ENCODE data around the gene LPP.

DNA sequence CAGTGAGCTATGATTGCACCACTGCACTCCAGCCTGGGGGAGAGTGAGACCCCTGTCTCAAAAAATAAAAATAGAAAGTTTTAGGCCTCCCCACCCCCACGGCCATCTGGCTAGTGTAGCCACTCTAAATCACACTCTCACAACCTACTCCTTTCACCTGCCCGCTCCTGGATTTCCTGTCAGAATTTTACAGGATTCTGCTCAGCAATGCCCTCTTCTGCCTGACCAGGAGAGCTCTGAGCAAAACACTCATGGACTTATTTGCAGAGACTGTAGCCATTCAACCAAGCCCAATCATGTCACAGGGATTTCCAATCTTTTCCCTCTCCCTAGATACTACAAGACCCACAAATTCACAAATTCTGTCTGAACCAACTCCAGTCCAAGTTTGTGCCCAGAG is 775.2 kb downstream of the LPP start:
- TF ChIP-seq POLR2AphosphoS5 (IDR thresholded peaks at IDR 0.05; ENCODE audit: low read depth) (no peak), SPI1 (IDR thresholded peaks at IDR 0.05; ENCODE audit: borderline replicate concordance, low read depth) (no peak)
- TF ChIP-seq, protein P1, sequence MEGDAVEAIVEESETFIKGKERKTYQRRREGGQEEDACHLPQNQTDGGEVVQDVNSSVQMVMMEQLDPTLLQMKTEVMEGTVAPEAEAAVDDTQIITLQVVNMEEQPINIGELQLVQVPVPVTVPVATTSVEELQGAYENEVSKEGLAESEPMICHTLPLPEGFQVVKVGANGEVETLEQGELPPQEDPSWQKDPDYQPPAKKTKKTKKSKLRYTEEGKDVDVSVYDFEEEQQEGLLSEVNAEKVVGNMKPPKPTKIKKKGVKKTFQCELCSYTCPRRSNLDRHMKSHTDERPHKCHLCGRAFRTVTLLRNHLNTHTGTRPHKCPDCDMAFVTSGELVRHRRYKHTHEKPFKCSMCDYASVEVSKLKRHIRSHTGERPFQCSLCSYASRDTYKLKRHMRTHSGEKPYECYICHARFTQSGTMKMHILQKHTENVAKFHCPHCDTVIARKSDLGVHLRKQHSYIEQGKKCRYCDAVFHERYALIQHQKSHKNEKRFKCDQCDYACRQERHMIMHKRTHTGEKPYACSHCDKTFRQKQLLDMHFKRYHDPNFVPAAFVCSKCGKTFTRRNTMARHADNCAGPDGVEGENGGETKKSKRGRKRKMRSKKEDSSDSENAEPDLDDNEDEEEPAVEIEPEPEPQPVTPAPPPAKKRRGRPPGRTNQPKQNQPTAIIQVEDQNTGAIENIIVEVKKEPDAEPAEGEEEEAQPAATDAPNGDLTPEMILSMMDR (IDR thresholded peaks at IDR 0.05; ENCODE audit: insufficient read depth, low read length) = no peak
- TF ChIP-seq, protein P2, sequence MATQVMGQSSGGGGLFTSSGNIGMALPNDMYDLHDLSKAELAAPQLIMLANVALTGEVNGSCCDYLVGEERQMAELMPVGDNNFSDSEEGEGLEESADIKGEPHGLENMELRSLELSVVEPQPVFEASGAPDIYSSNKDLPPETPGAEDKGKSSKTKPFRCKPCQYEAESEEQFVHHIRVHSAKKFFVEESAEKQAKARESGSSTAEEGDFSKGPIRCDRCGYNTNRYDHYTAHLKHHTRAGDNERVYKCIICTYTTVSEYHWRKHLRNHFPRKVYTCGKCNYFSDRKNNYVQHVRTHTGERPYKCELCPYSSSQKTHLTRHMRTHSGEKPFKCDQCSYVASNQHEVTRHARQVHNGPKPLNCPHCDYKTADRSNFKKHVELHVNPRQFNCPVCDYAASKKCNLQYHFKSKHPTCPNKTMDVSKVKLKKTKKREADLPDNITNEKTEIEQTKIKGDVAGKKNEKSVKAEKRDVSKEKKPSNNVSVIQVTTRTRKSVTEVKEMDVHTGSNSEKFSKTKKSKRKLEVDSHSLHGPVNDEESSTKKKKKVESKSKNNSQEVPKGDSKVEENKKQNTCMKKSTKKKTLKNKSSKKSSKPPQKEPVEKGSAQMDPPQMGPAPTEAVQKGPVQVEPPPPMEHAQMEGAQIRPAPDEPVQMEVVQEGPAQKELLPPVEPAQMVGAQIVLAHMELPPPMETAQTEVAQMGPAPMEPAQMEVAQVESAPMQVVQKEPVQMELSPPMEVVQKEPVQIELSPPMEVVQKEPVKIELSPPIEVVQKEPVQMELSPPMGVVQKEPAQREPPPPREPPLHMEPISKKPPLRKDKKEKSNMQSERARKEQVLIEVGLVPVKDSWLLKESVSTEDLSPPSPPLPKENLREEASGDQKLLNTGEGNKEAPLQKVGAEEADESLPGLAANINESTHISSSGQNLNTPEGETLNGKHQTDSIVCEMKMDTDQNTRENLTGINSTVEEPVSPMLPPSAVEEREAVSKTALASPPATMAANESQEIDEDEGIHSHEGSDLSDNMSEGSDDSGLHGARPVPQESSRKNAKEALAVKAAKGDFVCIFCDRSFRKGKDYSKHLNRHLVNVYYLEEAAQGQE (IDR thresholded peaks at IDR 0.05; ENCODE audit: insufficient replicate concordance, low read depth) = no peak
